HepG2 (cell line): ENCODE data around the gene STOML2. TPM values are rescaled to one million over a fixed set of nuclear protein-coding genes. Genes with fewer than 3 reads are reported as not detected.

Source experiments
- BCL6 ChIP-seq: IDR thresholded peaks from 2 replicates; pipeline ENCODE4 v1.6.1; 2016; ENCODE audit warnings: missing genetic modification reagents, missing compliant biosample characterization
- FLYWCH1 ChIP-seq: sonication (generic); formaldehyde crosslinking; IDR thresholded peaks from 2 replicates; pipeline ENCODE4 v1.8.1; 2023; ENCODE audit warnings: mild to moderate bottlenecking, missing genetic modification reagents
- FOXM1 ChIP-seq: sonication (generic); formaldehyde crosslinking; IDR thresholded peaks from 2 replicates; pipeline ENCODE4 v1.5.0; 2020; ENCODE audit warnings: missing genetic modification reagents
- HOMEZ ChIP-seq: IDR thresholded peaks from 2 replicates; pipeline ENCODE4 v1.6.1; 2016; ENCODE audit warnings: low read depth
- KLF16 ChIP-seq, 2 experiments: sonication (generic) in 1 of 2; formaldehyde crosslinking in 1 of 2; IDR thresholded peaks; 2 replicates each; pipeline versions ENCODE4 v1.6.1 to v1.8.0; 2016 to 2023; ENCODE audit warnings: missing genetic modification reagents in 2 of 2, missing compliant biosample characterization in 1 of 2
- MAX ChIP-seq: IDR thresholded peaks from 2 replicates; pipeline ENCODE4 v1.6.1; 2012; ENCODE audit warnings: inconsistent platforms
- MEIS2 ChIP-seq: sonication (generic); formaldehyde crosslinking; IDR thresholded peaks from 2 replicates; pipeline ENCODE4 v1.9.0; 2021; ENCODE audit warnings: mild to moderate bottlenecking, missing genetic modification reagents
- MNT ChIP-seq: fragments of 450-650 bp; IDR thresholded peaks from 2 replicates; pipeline ENCODE4 v1.6.1; 2016
- MXD1 ChIP-seq: sonication (generic); formaldehyde crosslinking; IDR thresholded peaks from 2 replicates; pipeline ENCODE4 v1.4.0; 2020; ENCODE audit warnings: mild to moderate bottlenecking, missing genetic modification reagents
- MYC ChIP-seq: sonication (generic); formaldehyde crosslinking; IDR thresholded peaks from 2 replicates; pipeline ENCODE4 v1.9.0; 2021; ENCODE audit warnings: missing genetic modification reagents, borderline replicate concordance
- SALL2 ChIP-seq: sonication (generic); formaldehyde crosslinking; IDR thresholded peaks from 2 replicates; pipeline ENCODE4 v1.8.1; 2023; ENCODE audit warnings: mild to moderate bottlenecking, missing genetic modification reagents, inconsistent platforms
- TEF ChIP-seq: sonication (generic); formaldehyde crosslinking; IDR thresholded peaks from 2 replicates; pipeline ENCODE4 v1.5.0; 2020; ENCODE audit warnings: missing genetic modification reagents
- ZBTB38 ChIP-seq: sonication (generic); formaldehyde crosslinking; IDR thresholded peaks from 2 replicates; pipeline ENCODE4 v1.5.1; 2020; ENCODE audit warnings: mild to moderate bottlenecking, missing genetic modification reagents
- ZMAT5 ChIP-seq: sonication (generic); formaldehyde crosslinking; IDR thresholded peaks from 2 replicates; pipeline ENCODE4 v1.5.0; 2020; ENCODE audit warnings: mild to moderate bottlenecking, low read depth, missing genetic modification reagents, borderline replicate concordance
- ZNF282 ChIP-seq: fragments of 450-650 bp; IDR thresholded peaks from 2 replicates; pipeline ENCODE4 v1.6.1; 2018; ENCODE audit not compliant: partially characterized antibody
- ZNF441 ChIP-seq: sonication (generic); formaldehyde crosslinking; IDR thresholded peaks from 2 replicates; pipeline ENCODE4 v1.7.0; 2021; ENCODE audit warnings: missing genetic modification reagents, borderline replicate concordance
- ZNF687 ChIP-seq: sonication (generic); formaldehyde crosslinking; IDR thresholded peaks from 2 replicates; pipeline ENCODE4 v1.5.1; 2020; ENCODE audit warnings: mild to moderate bottlenecking, missing genetic modification reagents, moderate library complexity
- ZNF720 ChIP-seq: sonication (generic); formaldehyde crosslinking; IDR thresholded peaks from 2 replicates; pipeline ENCODE4 v1.4.0; 2020; ENCODE audit warnings: missing genetic modification reagents
- polyA plus RNA-seq, 8 experiments: library from polyadenylated mRNA; depleted of rRNA in 3 of 8; stranded (reverse) in 7 of 8; unstranded in 1 of 8; fragments of >200 nt; fragmentation: Illumina TruSeq in 4 of 8; extraction: Trizol in 4 of 8; gene quantifications; 2 replicates each; pipeline versions ENCODE4 v1.2.1 to v1.2.3, GENCODE V29; 2011 to 2016; ENCODE audit warnings: low read depth in 4 of 8, missing spikeins in 1 of 8, mixed read lengths in 1 of 8; ENCODE audit not compliant: insufficient read depth in 1 of 8
- total RNA-seq, 5 experiments: library from RNA; depleted of rRNA; stranded (reverse); fragments of >200 nt; fragmentation: Illumina TruSeq; extraction: Trizol; gene quantifications; 2 replicates each; pipeline ENCODE4 v1.2.3, GENCODE V29; 2016; ENCODE audit warnings: low read depth in 1 of 5

STOML2 gene
- total and polyA plus RNA-seq, 2 of the 13 experiments (the other 11 are each of a cell fraction or from before 2014, with no cell fraction given): 245 to 250 TPM

GRCh38 chr9:35115680-35116538 is 13.0 kb upstream of the STOML2 start, which contains the start of gene ATOSB (continued):
- peak; percentile 78 for TF ChIP-seq ZNF687 (CRISPR knock-in tag)
- TF ChIP-seq FOXM1 (CRISPR knock-in tag): no peak
- TF ChIP-seq ZNF282: no peak
- peak; percentile 55; the same call in 1 of the 2 replicates for TF ChIP-seq HOMEZ (CRISPR knock-in tag)
- no peak for TF ChIP-seq ZNF720 (CRISPR knock-in tag)
- TF ChIP-seq KLF16 (CRISPR knock-in tag; IDR thresholded peaks at IDR 0.05): 0 out of 4 replicates have a peak, but pooled peaks of 1 of the 2 experiments have one; percentile 28
- TF ChIP-seq ZMAT5 (CRISPR knock-in tag): no peak
- no peak; the same call in 1 of the 2 replicates for TF ChIP-seq MEIS2 (CRISPR knock-in tag)
- peak; percentile 93 for TF ChIP-seq MNT
- peak; percentile 70; the same call in 1 of the 2 replicates for TF ChIP-seq MXD1
- no peak for TF ChIP-seq ZBTB38
- no peak for TF ChIP-seq BCL6 (CRISPR knock-in tag)
- peak; percentile 75; the same call in 1 of the 2 replicates for TF ChIP-seq ZNF441 (CRISPR knock-in tag)
- no peak for TF ChIP-seq SALL2 (CRISPR knock-in tag)
- 0 out of 2 replicates have a peak, but pooled peaks have one; percentile 29 for TF ChIP-seq FLYWCH1 (CRISPR knock-in tag)
- TF ChIP-seq TEF: no peak
- peak; percentile 46; the same call in 1 of the 2 replicates for TF ChIP-seq MYC (CRISPR knock-in tag)
- peak; percentile 87 for TF ChIP-seq MAX
